Hepatocyte (in vitro differentiated cells): ENCODE measurements around the gene PTPRO.

Experiments used
- EZH2 ChIP-seq: fragments of 200-600 bp; sonication (generic); IDR thresholded peaks from 2 replicates; pipeline ENCODE4 v1.6.1; 2016; ENCODE audit warnings: antibody characterized with exemption, mild to moderate bottlenecking, borderline replicate concordance
- EZH2phosphoT487 ChIP-seq: fragments of 200-600 bp; sonication (generic); IDR thresholded peaks from one replicate; pipeline ENCODE4 v1.6.1; 2018; ENCODE audit warnings: antibody characterized with exemption, mild to moderate bottlenecking, low read depth, moderate library complexity; ENCODE audit not compliant: unreplicated experiment, severe bottlenecking
- TF ChIP-seq, protein P1 (sequence below): fragments of 200-600 bp; sonication (generic); IDR thresholded peaks from 2 replicates; pipeline ENCODE4 v1.5.1; 2016; ENCODE audit warnings: antibody characterized with exemption, mild to moderate bottlenecking; ENCODE audit not compliant: poor library complexity

DNA sequence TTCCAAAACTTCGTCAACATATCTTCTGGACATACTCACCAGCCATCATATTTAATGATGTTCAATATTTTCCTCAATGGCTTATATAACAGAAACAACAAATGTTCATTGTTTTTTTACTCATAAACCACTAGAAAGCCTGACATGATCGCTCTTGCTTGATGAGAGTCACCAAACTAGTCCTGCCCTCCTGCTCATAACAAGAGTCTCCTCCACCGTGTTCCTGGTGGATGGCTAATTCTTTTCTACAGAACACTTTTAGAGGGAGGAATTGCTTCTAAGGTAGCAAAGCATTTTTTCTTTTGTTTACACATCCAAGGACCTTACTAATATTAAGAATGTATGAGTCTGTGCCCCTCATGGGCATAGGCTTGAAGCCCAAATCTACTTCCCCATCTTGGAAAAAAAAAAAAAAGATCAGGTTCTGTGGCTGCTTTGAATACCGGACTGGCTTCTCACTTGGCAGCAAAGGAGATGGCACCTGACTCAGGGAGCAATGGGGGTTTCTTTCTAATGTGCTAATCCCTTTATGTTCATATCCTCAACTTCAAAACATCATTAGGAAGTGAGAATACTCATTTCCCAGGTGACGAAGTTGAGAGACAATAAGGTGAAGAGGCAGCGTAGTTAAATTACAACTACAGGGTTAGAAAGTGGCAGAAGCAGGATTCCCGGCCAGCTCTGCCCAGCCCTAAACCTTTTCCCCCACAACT lies 278.1 kb downstream of the PTPRO start:
- TF ChIP-seq, protein P1, sequence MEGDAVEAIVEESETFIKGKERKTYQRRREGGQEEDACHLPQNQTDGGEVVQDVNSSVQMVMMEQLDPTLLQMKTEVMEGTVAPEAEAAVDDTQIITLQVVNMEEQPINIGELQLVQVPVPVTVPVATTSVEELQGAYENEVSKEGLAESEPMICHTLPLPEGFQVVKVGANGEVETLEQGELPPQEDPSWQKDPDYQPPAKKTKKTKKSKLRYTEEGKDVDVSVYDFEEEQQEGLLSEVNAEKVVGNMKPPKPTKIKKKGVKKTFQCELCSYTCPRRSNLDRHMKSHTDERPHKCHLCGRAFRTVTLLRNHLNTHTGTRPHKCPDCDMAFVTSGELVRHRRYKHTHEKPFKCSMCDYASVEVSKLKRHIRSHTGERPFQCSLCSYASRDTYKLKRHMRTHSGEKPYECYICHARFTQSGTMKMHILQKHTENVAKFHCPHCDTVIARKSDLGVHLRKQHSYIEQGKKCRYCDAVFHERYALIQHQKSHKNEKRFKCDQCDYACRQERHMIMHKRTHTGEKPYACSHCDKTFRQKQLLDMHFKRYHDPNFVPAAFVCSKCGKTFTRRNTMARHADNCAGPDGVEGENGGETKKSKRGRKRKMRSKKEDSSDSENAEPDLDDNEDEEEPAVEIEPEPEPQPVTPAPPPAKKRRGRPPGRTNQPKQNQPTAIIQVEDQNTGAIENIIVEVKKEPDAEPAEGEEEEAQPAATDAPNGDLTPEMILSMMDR = no peak
- TF ChIP-seq EZH2 (no peak), EZH2phosphoT487 (no peak)
